Activated CD8-positive, alpha-beta T cell treated with anti-CD3 and anti-CD28 coated beads for 36 hours (primary cell): ENCODE data around the gene TMEM203. TPM values are rescaled to one million over a fixed set of nuclear protein-coding genes. Genes with fewer than 3 reads are reported as not detected.

Experiments
- ATAC-seq: fragments of 200-7000 bp; cut with Tn5 transposase; one replicate; pipeline ENCODE4 v1.10.0; 2021; ENCODE audit warnings: mild to moderate bottlenecking, moderate library complexity
- CTCF ChIA-PET: fragments of 350-600 bp; sonication (Branson Sonifier 250); formaldehyde crosslinking; loops from one replicate; lab custom pipeline; 2021; ENCODE audit warnings: antibody characterized with exemption; lab: Charles Lee
- POLR2A ChIA-PET: fragments of 350-600 bp; sonication (Branson Sonifier 250); formaldehyde crosslinking; loops from one replicate; lab custom pipeline; 2021; ENCODE audit warnings: antibody characterized with exemption; lab: Charles Lee
- DNase-seq: peaks from one replicate; pipeline ENCODE4 v3.0.0-alpha.2; 2020
- H3K27ac Mint-ChIP-seq: one replicate; pipeline ENCODE4 v1.8.0; 2021; ENCODE audit warnings: mild to moderate bottlenecking, mixed read lengths
- H3K27me3 Mint-ChIP-seq: one replicate; pipeline ENCODE4 v1.8.0; 2021; ENCODE audit warnings: mixed read lengths
- H3K36me3 Mint-ChIP-seq: one replicate; pipeline ENCODE4 v1.8.0; 2021; ENCODE audit warnings: low read depth, mixed read lengths
- H3K4me1 Mint-ChIP-seq: one replicate; pipeline ENCODE4 v1.8.0; 2021; ENCODE audit warnings: low read depth, mixed read lengths
- H3K4me3 Mint-ChIP-seq: one replicate; pipeline ENCODE4 v1.8.0; 2021; ENCODE audit warnings: mild to moderate bottlenecking, moderate library complexity, mixed read lengths
- H3K9me3 Mint-ChIP-seq: one replicate; pipeline ENCODE4 v1.8.0; 2021; ENCODE audit warnings: mixed read lengths
- CTCF ChIP-seq: fragments of 200-600 bp; IDR thresholded peaks from one replicate; pipeline ENCODE4 v1.8.0; 2022; ENCODE audit warnings: antibody characterized with exemption, mild to moderate bottlenecking
- intact Hi-C: fragments of 100-400 bp; cut with micrococcal nuclease; formaldehyde crosslinking; loops from one replicate; pipeline ENCODE4 v1.10.0; 2022
- total RNA-seq, 2 experiments: library from RNA; stranded (reverse); gene quantifications; one replicate each; pipeline ENCODE4 v1.2.3, GENCODE V29; 2021

The TMEM203 gene
- total RNA-seq, 2 experiments from 2014 or later, result 29.4 to 29.9 TPM

GRCh38 chr9:137183980-137184595, 21.4 kb downstream of the TMEM203 start:
- Mint-ChIP-seq H3K4me1 (peaks cover 17% of the 10 kb centered on the region), H3K36me3 (peaks cover 6% of the 10 kb centered on the region), H3K27ac (no peak overlapping the region), H3K4me3 (no peak overlapping the region), H3K9me3 (no peaks in the 10 kb centered on the region), H3K27me3 (no peaks in the 10 kb centered on the region)
- ChIA-PET POLR2A (no interaction called here), CTCF (no interaction called here)
- ATAC-seq (no peak), DNase-seq (no peak)
- intact Hi-C loops, result no loop called here
- no peak for TF ChIP-seq CTCF

DNA sequence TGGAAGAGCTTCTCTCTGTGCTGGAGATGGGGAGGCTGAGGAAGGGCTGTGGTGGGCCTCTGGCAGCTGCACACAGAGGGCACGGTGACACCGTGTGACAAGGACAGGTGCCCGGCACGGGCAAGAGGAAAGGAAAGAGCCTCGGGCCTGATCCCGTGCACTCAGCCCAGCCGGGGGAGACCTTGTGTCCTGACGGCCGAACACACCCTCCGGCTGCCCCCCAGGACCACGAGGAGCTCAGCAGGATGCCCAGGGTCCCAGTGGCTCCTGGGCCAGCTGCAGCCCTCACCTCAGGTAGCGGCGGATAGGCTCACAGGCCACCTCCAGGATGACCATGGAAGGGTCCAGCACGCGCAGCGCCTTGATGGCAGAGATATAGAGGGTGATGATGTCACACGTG, 22.6 kb downstream of the TMEM203 start:
- ATAC-seq (no peak), DNase-seq (no peak)
- peaks cover 17% of the 10 kb centered on the region for H3K4me1 Mint-ChIP-seq
- no peak for TF ChIP-seq CTCF
- ChIA-PET CTCF (no interaction called here), POLR2A (no interaction called here)
- H3K4me3 Mint-ChIP-seq, result no peak overlapping the region
- H3K27me3 Mint-ChIP-seq, result no peaks in the 10 kb centered on the region
- no peak overlapping the region for H3K27ac Mint-ChIP-seq
- intact Hi-C loops, result no loop called here
- H3K9me3 Mint-ChIP-seq, result no peaks in the 10 kb centered on the region
- peaks cover 6% of the 10 kb centered on the region for H3K36me3 Mint-ChIP-seq

- no peak for DNase-seq
- POLR2A ChIA-PET, result interaction anchor here (0.8 to 1.5 kb wide), 2 partner anchors 11 to 13 kb away, joined by 4 to 7 read pairs; partner anchors contain the start of genes LRRC26 and TMEM210
- TF ChIP-seq CTCF, result no peak
- CTCF ChIA-PET, result no interaction called here
- Mint-ChIP-seq H3K27me3 (no peaks in the 10 kb centered on the region), H3K36me3 (peaks cover 4% of the 10 kb centered on the region), H3K9me3 (no peaks in the 10 kb centered on the region), H3K4me3 (no peak overlapping the region), H3K4me1 (peaks cover 8% of the 10 kb centered on the region), H3K27ac (no peak overlapping the region)
- intact Hi-C loops, result no loop called here
- no peak for ATAC-seq
Observed at GRCh38 chr9:137181680-137182079, 23.8 kb downstream of the TMEM203 start.

- CTCF ChIA-PET, result no interaction called here
- ATAC-seq, result no peak
- no peak for TF ChIP-seq CTCF
- no peaks in the 10 kb centered on the region for H3K27me3 Mint-ChIP-seq
- peaks cover 4% of the 10 kb centered on the region for H3K36me3 Mint-ChIP-seq
- DNase-seq, result no peak
- no peak overlapping the region for H3K4me3 Mint-ChIP-seq
- POLR2A ChIA-PET, result interaction anchor here (0.7 to 1.5 kb wide), 6 partner anchors 10 to 94 kb away, joined by 3 to 7 read pairs (median 4); partner anchors contain the start of genes CYSRT1, LRRC26, MAN1B1 and TMEM210
- intact Hi-C loops, result no loop called here
- peaks cover 2% of the 10 kb centered on the region for H3K4me1 Mint-ChIP-seq
- H3K27ac Mint-ChIP-seq, result no peak overlapping the region
- H3K9me3 Mint-ChIP-seq, result no peaks in the 10 kb centered on the region
Observed at GRCh38 chr9:137180491-137180890, 25.0 kb downstream of the TMEM203 start.

DNA sequence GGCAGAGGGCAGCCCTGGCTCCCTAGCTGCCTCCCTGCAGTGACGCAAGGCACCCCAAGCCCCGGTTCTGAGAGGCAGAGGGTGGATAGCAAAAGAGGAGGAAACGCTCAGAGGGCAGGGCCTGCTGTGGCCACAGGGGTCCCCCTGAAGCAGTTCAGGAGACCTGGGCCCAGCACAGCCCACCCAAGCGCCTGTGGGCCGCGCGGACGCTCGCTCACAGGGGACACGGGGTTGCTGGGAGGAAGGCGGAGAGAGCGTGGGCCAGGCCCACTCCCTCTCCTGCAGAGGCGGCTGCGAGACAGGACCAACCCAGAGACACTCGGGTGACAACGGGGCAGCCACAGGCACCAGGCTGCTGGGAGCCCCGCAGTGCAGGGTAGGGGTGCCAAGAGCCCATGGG, 25.7 kb downstream of the TMEM203 start:
- TF ChIP-seq CTCF, result no peak
- ChIA-PET CTCF (interaction anchor here (0.9 to 1.4 kb wide), 2 partner anchors 18 to 57 kb away, joined by 3 to 4 read pairs; no protein-coding TSS in a partner anchor), POLR2A (interaction anchor here (0.8 to 1.1 kb wide), 2 partner anchors 13 to 30 kb away, joined by 3 to 4 read pairs; no protein-coding TSS in a partner anchor)
- no peaks in the 10 kb centered on the region for H3K9me3 Mint-ChIP-seq
- no peak overlapping the region for H3K27ac Mint-ChIP-seq
- peaks cover 4% of the 10 kb centered on the region for H3K36me3 Mint-ChIP-seq
- no peaks in the 10 kb centered on the region for H3K27me3 Mint-ChIP-seq
- DNase-seq, result no peak
- no peak overlapping the region for H3K4me3 Mint-ChIP-seq
- H3K4me1 Mint-ChIP-seq, result no peaks in the 10 kb centered on the region
- no peak for ATAC-seq
- intact Hi-C loops, result loop anchor here (10.0 kb wide), 1 partner anchor 55 kb away; no protein-coding TSS in a partner anchor
